Thoracic aorta (tissue), 2 donors: ENCODE results near the gene CAMK2A. TPM values are rescaled to one million over a fixed set of nuclear protein-coding genes. Genes with fewer than 3 reads are reported as not detected.

Experiments
- ATAC-seq: fragments of 150-250 bp; one replicate; pipeline ENCODE4 v1.8.0; 2017; ENCODE audit warnings: low read depth; ENCODE audit not compliant: insufficient number of reproducible peaks, low FRiP score
- DNase-seq: peaks from one replicate; pipeline ENCODE4 v3.0.0-alpha.2; 2020; ENCODE audit warnings: low spot score
- H3K27ac ChIP-seq, 2 donors: fragments of 200-600 bp; sonication (generic); 1 replicate in 1 of 2; 2 replicates in 1 of 2; pipeline ENCODE4 v1.5.1; 2016; ENCODE audit warnings: mild to moderate bottlenecking in 2 of 2, moderate library complexity in 2 of 2
- H3K27me3 ChIP-seq: fragments of 200-600 bp; sonication (generic); replicated peaks from 2 replicates; pipeline ENCODE4 v1.6.0; 2016; ENCODE audit warnings: mild to moderate bottlenecking; ENCODE audit not compliant: insufficient read depth
- H3K36me3 ChIP-seq: fragments of 200-600 bp; sonication (generic); one replicate; pipeline ENCODE4 v1.5.1; 2016
- H3K4me1 ChIP-seq, 2 donors: fragments of 200-600 bp; sonication (generic); 1 replicate in 1 of 2; 2 replicates in 1 of 2; pipeline versions ENCODE4 v1.5.1 to v1.6.0; 2016; ENCODE audit warnings: low read depth in 2 of 2, mild to moderate bottlenecking in 1 of 2; ENCODE audit not compliant: control insufficient read depth in 1 of 2
- H3K4me3 ChIP-seq: fragments of 200-600 bp; sonication (generic); 2 replicates; pipeline ENCODE4 v1.5.1; 2016; ENCODE audit warnings: mild to moderate bottlenecking
- H3K9me3 ChIP-seq: fragments of 200-600 bp; sonication (generic); 2 replicates; pipeline ENCODE4 v1.5.1; 2016
- CTCF ChIP-seq: fragments of 200-600 bp; sonication (generic); IDR thresholded peaks from one replicate; pipeline ENCODE4 v1.5.1; 2019; ENCODE audit warnings: antibody characterized with exemption
- total RNA-seq, 2 donors: library from RNA; depleted of rRNA; stranded (reverse); fragments of >200 nt; gene quantifications; one replicate each; pipeline versions ENCODE4 v1.1.0 to v1.2.3, GENCODE V29; 2016

CAMK2A gene
- total RNA-seq, 2 donors from 2014 or later = 0.35 TPM; not detected in 1

GRCh38 chr5:150316320-150316719, 26.7 kb upstream of the CAMK2A start:
- no peak for TF ChIP-seq CTCF
- ATAC-seq = no peak
- no peaks in the 10 kb centered on the region for H3K36me3 ChIP-seq
- H3K4me3 ChIP-seq = no peak overlapping the region
- no peaks in the 10 kb centered on the region for H3K27me3 ChIP-seq
- H3K9me3 ChIP-seq = no peaks in the 10 kb centered on the region
- no peak for DNase-seq
- no peak overlapping the region for H3K27ac ChIP-seq
- H3K4me1 ChIP-seq = no peaks in the 10 kb centered on the region

DNA sequence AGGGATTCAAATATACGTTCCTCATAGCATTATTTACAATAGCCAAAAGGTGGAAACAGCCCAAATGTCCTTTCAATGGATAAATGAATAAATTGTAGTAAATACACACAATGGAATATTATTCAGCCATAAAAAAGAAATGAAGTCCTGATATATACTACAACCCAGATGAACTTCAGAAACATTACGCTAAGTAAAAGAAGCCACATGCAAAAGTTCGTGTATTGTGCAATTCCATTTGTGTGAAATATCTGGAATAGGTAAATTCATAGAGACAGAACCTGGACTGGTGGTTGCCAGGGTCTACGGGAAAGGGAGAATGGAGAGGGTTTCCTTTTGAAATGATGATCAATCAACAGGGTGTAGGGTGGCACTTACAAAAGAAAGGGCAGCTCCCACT, 25.7 kb upstream of the CAMK2A start:
- TF ChIP-seq CTCF = no peak
- H3K4me1 ChIP-seq = no peaks in the 10 kb centered on the region
- H3K27me3 ChIP-seq = no peaks in the 10 kb centered on the region
- H3K36me3 ChIP-seq = no peaks in the 10 kb centered on the region
- ATAC-seq = no peak
- H3K4me3 ChIP-seq = no peak overlapping the region
- DNase-seq = no peak
- no peak overlapping the region for H3K27ac ChIP-seq
- no peaks in the 10 kb centered on the region for H3K9me3 ChIP-seq

- Histone ChIP-seq H3K27me3 (no peaks in the 10 kb centered on the region), H3K36me3 (no peaks in the 10 kb centered on the region), H3K27ac (no peak overlapping the region), H3K9me3 (no peaks in the 10 kb centered on the region), H3K4me1 (no peaks in the 10 kb centered on the region), H3K4me3 (no peak overlapping the region)
- no peak for DNase-seq
- no peak for TF ChIP-seq CTCF
- no peak for ATAC-seq
These were observed 24.5 kb upstream of the CAMK2A start for GRCh38 chr5:150313921-150314716.

GRCh38 chr5:150313501-150313900, 23.9 kb upstream of the CAMK2A start:
- Histone ChIP-seq H3K27ac (no peak overlapping the region), H3K36me3 (no peaks in the 10 kb centered on the region), H3K27me3 (no peaks in the 10 kb centered on the region)

DNA sequence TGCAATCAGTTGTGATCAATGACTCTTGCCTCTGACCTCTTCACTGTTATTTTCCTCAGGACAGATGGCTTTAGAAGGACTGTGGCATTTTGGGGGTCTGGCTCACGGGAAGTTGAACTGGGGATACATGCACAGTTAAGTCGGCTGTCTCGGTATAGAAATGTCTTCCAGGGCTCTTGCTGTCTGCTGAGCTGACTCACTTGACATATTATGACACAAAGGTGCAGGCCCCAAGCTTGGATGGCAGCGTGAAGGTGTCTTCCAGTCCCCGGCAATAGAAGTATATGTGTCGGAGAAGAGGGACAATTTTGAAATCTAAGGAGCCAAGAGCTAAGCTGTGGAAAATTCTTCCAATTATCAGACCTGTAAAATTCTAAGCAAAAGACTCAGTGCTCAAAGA, 22.9 kb upstream of the CAMK2A start:
- no peak overlapping the region for H3K4me3 ChIP-seq
- DNase-seq = no peak
- no peaks in the 10 kb centered on the region for H3K36me3 ChIP-seq
- H3K4me1 ChIP-seq = no peaks in the 10 kb centered on the region
- H3K27ac ChIP-seq = no peak overlapping the region
- no peak for ATAC-seq
- no peak for TF ChIP-seq CTCF
- H3K9me3 ChIP-seq = no peaks in the 10 kb centered on the region
- no peaks in the 10 kb centered on the region for H3K27me3 ChIP-seq

More at GRCh38 chr5:150313501-150313900, 23.9 kb upstream of the CAMK2A start:
- no peak for ATAC-seq
- Histone ChIP-seq H3K9me3 (no peaks in the 10 kb centered on the region), H3K4me1 (no peaks in the 10 kb centered on the region), H3K4me3 (no peak overlapping the region)
- no peak for DNase-seq
- TF ChIP-seq CTCF = no peak
